HepG2 (cell line): ENCODE measurements around the gene MED15. TPM values are rescaled to one million over a fixed set of nuclear protein-coding genes. Genes with fewer than 3 reads are reported as not detected.

Experiments
- ATAC-seq: fragments of 200-7000 bp; cut with Tn5 transposase; 3 replicates; pipeline ENCODE4 v1.9.1; 2020; ENCODE audit warnings: mild to moderate bottlenecking, moderate library complexity
- BruUV-seq: library from RNA; stranded (reverse); fragments of 400-500 nt; replicated peaks from 2 replicates; lab custom pipeline; 2021; lab: Mats Ljungman, UMichigan
- CTCF ChIA-PET: fragments of 300-600 bp; formaldehyde crosslinking; extraction: SDS; loops from one replicate; lab custom pipeline; 2021; ENCODE audit warnings: low total read pairs, inconsistent platforms, low intra/inter-chr PET ratio; lab: Yijun Ruan, JAX
- POLR2A ChIA-PET: fragments of 350-600 bp; sonication (Branson Sonifier 250); formaldehyde crosslinking; loops from one replicate; lab custom pipeline; 2020; ENCODE audit warnings: antibody characterized with exemption, inconsistent platforms; lab: Yijun Ruan, JAX
- DNase-seq: peaks from one replicate; pipeline ENCODE4 v3.0.0-alpha.2; 2015; ENCODE audit warnings: low spot score
- FAIRE-seq: peaks from 3 replicates; lab custom pipeline; 2011; peaks lifted over from hg19 to GRCh38; lab: Jason Lieb, UNC
- H2AFZ ChIP-seq: one replicate; pipeline ENCODE4 v1.6.1; 2011; ENCODE audit warnings: low read length, inconsistent platforms
- H3K27ac ChIP-seq: fragments of 300-600 bp; 3 replicates; pipeline ENCODE4 v1.8.0; 2011; ENCODE audit warnings: mixed run types, mild to moderate bottlenecking, mixed read lengths, low read length, inconsistent platforms; ENCODE audit not compliant: insufficient read depth; ENCODE audit errors: extremely low read length
- H3K27me3 ChIP-seq, 2 experiments: fragments of 200-600 bp in 1 of 2; 2 replicates in 1 of 2; 3 replicates in 1 of 2; pipeline versions ENCODE4 v1.6.0 to v1.8.0; 2011; ENCODE audit warnings: low read length in 2 of 2, mild to moderate bottlenecking in 2 of 2, moderate library complexity in 2 of 2, inconsistent platforms in 1 of 2; ENCODE audit not compliant: insufficient read depth in 2 of 2, control insufficient read depth in 1 of 2
- H3K36me3 ChIP-seq, 2 experiments: fragments of 200-600 bp in 1 of 2; replicated peaks in 1 of 2; 2 replicates in 1 of 2; 3 replicates in 1 of 2; pipeline versions ENCODE4 v1.5.1 to v1.8.0; 2011; ENCODE audit warnings: low read length in 2 of 2, inconsistent platforms in 1 of 2; ENCODE audit not compliant: insufficient read depth in 2 of 2, control insufficient read depth in 1 of 2
- H3K4me1 ChIP-seq: 2 replicates; pipeline ENCODE4 v1.5.1; 2012; ENCODE audit warnings: low read length, inconsistent platforms; ENCODE audit not compliant: insufficient read depth
- H3K4me2 ChIP-seq: 2 replicates; pipeline ENCODE4 v1.6.0; 2011; ENCODE audit warnings: low read depth, low read length, inconsistent platforms
- H3K4me3 ChIP-seq, 3 experiments: fragments of 200-600 bp in 1 of 3; sonication (generic), shearing (Covaris generic) in 1 of 3; replicated peaks in 1 of 3; 2 replicates each; pipeline ENCODE4 v1.5.1; 2011 to 2016; ENCODE audit warnings: low read length in 3 of 3, inconsistent platforms in 2 of 3, low read depth in 2 of 3, mild to moderate bottlenecking in 2 of 3, control low read depth in 1 of 3, mixed read lengths in 1 of 3; ENCODE audit not compliant: insufficient read depth in 1 of 3
- H3K79me2 ChIP-seq: one replicate; pipeline ENCODE4 v1.6.1; 2011; ENCODE audit warnings: low read length, inconsistent platforms; ENCODE audit not compliant: insufficient read depth
- H3K9ac ChIP-seq: 2 replicates; pipeline ENCODE4 v1.6.0; 2011; ENCODE audit warnings: mild to moderate bottlenecking, low read depth, low read length, inconsistent platforms; ENCODE audit not compliant: insufficient read depth
- H3K9me3 ChIP-seq: 2 replicates; pipeline ENCODE4 v1.5.1; 2012; ENCODE audit warnings: mild to moderate bottlenecking, low read length
- H4K20me1 ChIP-seq: 2 replicates; pipeline ENCODE4 v1.6.0; 2011; ENCODE audit warnings: inconsistent platforms, mild to moderate bottlenecking, low read length, moderate library complexity; ENCODE audit not compliant: insufficient read depth
- FOSL2 ChIP-seq: sonication (generic); formaldehyde crosslinking; IDR thresholded peaks from 2 replicates; pipeline ENCODE4 v1.4.0; 2020; ENCODE audit warnings: missing genetic modification reagents
- GATAD1 ChIP-seq: IDR thresholded peaks from 2 replicates; pipeline ENCODE4 v1.6.1; 2016; ENCODE audit warnings: missing genetic modification reagents, missing compliant biosample characterization
- HES4 ChIP-seq: sonication (generic); formaldehyde crosslinking; IDR thresholded peaks from 2 replicates; pipeline ENCODE4 v1.9.0; 2021; ENCODE audit warnings: mild to moderate bottlenecking, missing genetic modification reagents, borderline replicate concordance
- IRF2 ChIP-seq: IDR thresholded peaks from 2 replicates; pipeline ENCODE4 v1.6.1; 2018; ENCODE audit warnings: missing genetic modification reagents, missing compliant biosample characterization
- SALL1 ChIP-seq: sonication (generic); formaldehyde crosslinking; IDR thresholded peaks from 2 replicates; pipeline ENCODE4 v1.8.0; 2022; ENCODE audit warnings: mild to moderate bottlenecking, missing genetic modification reagents
- ZBTB3 ChIP-seq: sonication (generic); formaldehyde crosslinking; IDR thresholded peaks from 2 replicates; pipeline ENCODE4 v1.4.0; 2020; ENCODE audit warnings: low read depth, mild to moderate bottlenecking, moderate library complexity, missing genetic modification reagents, borderline replicate concordance
- ZFP41 ChIP-seq: sonication (generic); formaldehyde crosslinking; IDR thresholded peaks from 2 replicates; pipeline ENCODE4 v1.4.0; 2020; ENCODE audit warnings: mild to moderate bottlenecking, missing genetic modification reagents, borderline replicate concordance
- ZIK1 ChIP-seq: sonication (generic); formaldehyde crosslinking; IDR thresholded peaks from 2 replicates; pipeline ENCODE4 v1.5.0; 2020; ENCODE audit warnings: mild to moderate bottlenecking, low read depth, missing genetic modification reagents, borderline replicate concordance
- WGBS: methylation state at CpG from one replicate; pipeline ENCODE4 v1.1.6; 2017; ENCODE audit warnings: low lambda C conversion rate; 5-methylcytosine and 5-hydroxymethylcytosine counted together
- in situ Hi-C: cut with HindIII; loops from 2 replicates; pipeline ENCODE4 v1.10.0; 2017; ENCODE audit warnings: low pct_unique_long_range_greater_than_20kb; ENCODE audit not compliant: extremely low pct_ligation_motif_present
- intact Hi-C: fragments of 100-400 bp; cut with micrococcal nuclease; formaldehyde crosslinking; loops from one replicate; pipeline ENCODE4 v1.10.0; 2022; ENCODE audit not compliant: unreplicated experiment
- polyA plus RNA-seq, 8 experiments: library from polyadenylated mRNA; depleted of rRNA in 3 of 8; stranded (reverse) in 7 of 8; unstranded in 1 of 8; fragments of >200 nt; fragmentation: Illumina TruSeq in 4 of 8; extraction: Trizol in 4 of 8; gene quantifications; 2 replicates each; pipeline versions ENCODE4 v1.2.1 to v1.2.3, GENCODE V29; 2011 to 2016; ENCODE audit warnings: low read depth in 4 of 8, missing spikeins in 1 of 8, mixed read lengths in 1 of 8; ENCODE audit not compliant: insufficient read depth in 1 of 8
- total RNA-seq, 5 experiments: library from RNA; depleted of rRNA; stranded (reverse); fragments of >200 nt; fragmentation: Illumina TruSeq; extraction: Trizol; gene quantifications; 2 replicates each; pipeline ENCODE4 v1.2.3, GENCODE V29; 2016; ENCODE audit warnings: low read depth in 1 of 5

MED15 gene
- total and polyA plus RNA-seq, 2 of the 13 experiments (the other 11 are each of a cell fraction or from before 2014, with no cell fraction given): 14.3 to 27.0 TPM

DNA sequence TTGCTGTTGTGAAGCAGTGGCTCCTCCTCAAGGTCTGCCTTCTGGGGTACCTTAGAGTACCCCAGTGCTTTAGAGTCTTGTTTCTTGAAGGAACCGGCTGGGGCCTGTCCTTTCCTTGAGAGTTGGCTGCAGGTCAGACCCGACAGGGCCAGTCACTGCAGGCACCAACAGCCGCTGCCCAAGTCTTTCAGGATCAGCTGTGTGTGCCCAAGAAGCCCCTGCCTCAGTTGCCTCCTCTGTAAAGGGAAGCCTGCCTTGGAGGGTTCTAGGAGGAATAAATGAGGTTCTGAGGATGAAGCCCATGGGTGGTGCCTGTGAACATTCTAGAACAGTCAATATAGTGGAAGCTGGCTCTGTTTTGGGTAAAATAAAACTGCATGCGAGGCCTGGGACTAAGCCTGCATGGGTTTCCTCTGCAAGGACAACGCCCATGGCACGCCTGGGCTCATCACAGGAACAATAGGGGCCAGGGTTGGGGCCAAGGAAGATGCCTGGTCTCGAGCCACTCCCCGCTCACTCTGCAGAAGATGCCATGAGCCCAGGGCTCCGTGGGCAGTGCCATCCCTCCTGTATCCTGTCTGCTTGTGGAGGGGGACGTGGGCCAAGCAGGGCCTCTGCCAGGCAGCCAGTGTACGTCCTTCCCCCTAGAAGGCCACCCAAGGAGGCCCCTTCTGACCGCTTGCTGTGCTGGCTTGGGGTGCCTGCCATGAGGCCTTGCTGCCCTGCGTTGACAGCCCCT is 81.6 kb downstream of the MED15 start:
- ChIA-PET POLR2A (no interaction called here), CTCF (no interaction called here)
- H3K79me2 ChIP-seq: no peaks in the 10 kb centered on the region
- H3K27me3 ChIP-seq: peaks cover 2 to 3% of the 10 kb centered on the region in 2 experiments; a peak in 2 of 5 replicates
- ATAC-seq: peak; percentile 2; the same call in 2 of the 3 replicates
- 66% methylated on average over 8 of the region's 13 CpGs for WGBS
- DNase-seq: no peak
- H3K9me3 ChIP-seq: no peaks in the 10 kb centered on the region
- TSS peak; percentile 28 for BruUV-seq
- TF ChIP-seq FOSL2 (CRISPR knock-in tag) (no peak), ZIK1 (CRISPR knock-in tag) (no peak), IRF2 (CRISPR knock-in tag) (no peak), ZBTB3 (CRISPR knock-in tag) (no peak), SALL1 (no peak), HES4 (CRISPR knock-in tag) (no peak), GATAD1 (CRISPR knock-in tag) (no peak), ZFP41 (CRISPR knock-in tag) (no peak)
- no peaks in the 10 kb centered on the region for H4K20me1 ChIP-seq
- H3K27ac ChIP-seq: no peak overlapping the region
- no peak for FAIRE-seq
- intact Hi-C loops (no loop called here), in situ Hi-C loops (no loop called here)
- peaks cover 16 to 30% of the 10 kb centered on the region in 2 experiments for H3K36me3 ChIP-seq
- H2AFZ ChIP-seq: no peak overlapping the region
- H3K4me2 ChIP-seq: no peak overlapping the region
- no peak overlapping the region for H3K9ac ChIP-seq
- H3K4me3 ChIP-seq: no peak overlapping the region
- peaks cover 11% of the 10 kb centered on the region for H3K4me1 ChIP-seq
